NCI-H524 (cell line): Measurements from ENCODE around the gene AFF1.

Source experiments
- DNase-seq, 2 experiments: peaks; one replicate each; lab custom pipeline; 2025; lab: John Stamatoyannopoulos, UW

AFF1 gene

DNA sequence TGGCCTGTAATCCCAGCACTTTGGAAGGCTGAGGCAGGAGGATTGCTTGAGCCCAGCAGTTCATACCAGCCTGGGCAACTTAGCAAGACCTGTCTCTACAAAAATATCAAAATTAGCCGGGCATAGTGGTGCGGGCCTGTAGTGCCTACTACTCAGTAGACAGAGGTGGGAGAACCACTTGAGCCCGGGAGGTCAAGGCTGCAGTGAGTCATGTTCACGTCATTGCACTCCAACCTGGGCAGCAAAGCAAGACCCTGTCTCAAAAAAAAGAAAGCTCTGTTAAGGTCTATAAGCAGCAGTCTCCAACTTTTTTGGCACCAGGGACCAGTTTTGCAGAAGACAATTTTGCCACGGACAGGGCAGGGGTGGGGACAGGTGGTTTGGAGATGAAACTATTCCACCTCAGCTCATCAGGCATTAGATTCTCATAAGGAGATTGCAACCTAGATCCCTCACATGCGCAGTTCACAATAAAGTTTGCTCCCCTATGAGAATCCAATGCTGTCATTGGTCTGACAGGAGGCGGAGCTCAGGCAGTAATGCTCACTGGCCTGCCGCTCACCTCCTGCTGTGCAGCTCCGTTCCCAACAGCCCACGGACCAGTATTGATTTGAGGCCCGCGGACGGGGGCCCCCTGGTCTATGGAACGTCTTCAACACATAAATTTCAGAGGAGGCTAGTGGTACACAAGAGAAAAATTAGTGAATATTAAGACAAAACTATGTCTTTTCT, 217.7 kb downstream of the AFF1 start:
- DNase-seq = no peak

DNA sequence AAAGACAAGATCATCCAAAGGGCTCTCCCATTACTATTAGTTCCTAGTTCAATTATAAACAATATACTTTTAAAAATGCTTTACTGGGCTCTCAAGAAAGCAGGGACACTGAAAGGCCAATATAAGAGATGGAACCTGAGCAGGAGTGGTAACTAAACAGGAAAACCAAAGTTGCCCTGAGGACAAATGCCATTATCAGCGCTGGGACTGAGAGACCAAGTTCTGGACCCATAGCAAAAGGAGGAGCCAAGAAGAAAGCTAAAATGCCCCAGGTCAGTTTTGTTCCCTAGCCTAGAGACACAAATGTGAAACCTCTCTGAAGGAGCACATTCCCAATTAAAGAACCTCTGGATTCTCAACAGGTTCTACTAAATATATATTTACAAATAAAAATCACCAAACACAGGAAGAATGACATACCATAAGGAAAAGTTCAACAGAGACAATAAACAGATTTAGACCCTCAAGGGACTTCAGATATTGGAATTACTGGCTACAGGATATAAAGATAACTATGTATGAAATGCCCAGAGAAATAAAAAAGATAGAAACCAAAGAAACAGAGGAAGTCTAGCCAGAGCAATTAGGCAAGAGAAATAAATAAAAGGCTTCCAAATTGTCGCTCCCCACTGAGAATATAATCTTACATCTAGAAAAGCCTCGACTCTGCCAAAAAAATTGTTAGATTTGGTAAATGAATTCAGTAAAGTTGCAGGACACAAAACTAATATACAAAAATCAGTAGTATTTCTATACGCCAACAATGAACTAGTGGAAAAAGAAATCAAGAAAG, 218.5 kb downstream of the AFF1 start:
- no peak for DNase-seq

DNA sequence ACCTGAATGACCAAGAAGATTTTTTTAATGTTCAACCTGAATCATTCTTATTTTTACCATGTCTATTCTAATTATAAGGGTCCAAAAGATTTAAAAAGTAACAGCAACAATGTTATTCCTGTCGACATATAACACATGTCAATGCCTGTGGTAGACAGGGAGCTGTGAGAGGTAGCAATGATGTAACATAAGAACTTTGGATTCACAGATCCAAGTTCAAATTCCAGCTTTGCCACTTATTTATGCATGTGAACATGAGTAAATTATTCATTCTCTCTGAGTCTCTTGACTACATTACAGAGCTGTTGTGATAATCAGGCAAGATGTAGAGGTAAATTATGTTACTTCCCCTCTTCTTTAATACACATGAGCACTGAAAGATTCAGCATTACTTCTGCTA, 231.1 kb downstream of the AFF1 start:
- no peak for DNase-seq

DNA sequence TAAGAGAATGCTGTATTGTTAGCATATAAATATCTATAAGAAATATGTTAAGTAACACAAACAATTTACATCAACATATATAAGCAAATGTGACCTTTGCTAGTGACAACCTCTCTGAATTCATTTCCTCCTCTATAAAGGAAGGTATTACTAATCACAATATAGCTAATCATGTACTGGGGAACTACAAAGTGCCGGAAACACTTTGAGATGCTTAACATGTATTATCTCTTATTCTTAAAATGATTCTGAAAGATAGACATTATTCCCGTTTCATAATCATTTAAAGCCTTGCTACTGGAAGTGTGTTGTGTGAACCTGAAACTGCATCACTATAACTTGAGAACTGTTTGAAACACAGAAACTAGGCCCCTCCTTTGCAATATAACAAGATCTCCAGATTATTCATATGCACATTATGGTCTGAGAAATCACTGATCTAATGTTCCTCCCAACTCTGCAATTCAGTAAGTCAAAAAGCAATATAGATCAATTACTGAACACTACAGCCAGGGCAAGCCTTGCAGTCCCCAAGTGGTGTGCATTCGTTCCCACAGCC, 231.6 kb downstream of the AFF1 start:
- no peak for DNase-seq

DNA sequence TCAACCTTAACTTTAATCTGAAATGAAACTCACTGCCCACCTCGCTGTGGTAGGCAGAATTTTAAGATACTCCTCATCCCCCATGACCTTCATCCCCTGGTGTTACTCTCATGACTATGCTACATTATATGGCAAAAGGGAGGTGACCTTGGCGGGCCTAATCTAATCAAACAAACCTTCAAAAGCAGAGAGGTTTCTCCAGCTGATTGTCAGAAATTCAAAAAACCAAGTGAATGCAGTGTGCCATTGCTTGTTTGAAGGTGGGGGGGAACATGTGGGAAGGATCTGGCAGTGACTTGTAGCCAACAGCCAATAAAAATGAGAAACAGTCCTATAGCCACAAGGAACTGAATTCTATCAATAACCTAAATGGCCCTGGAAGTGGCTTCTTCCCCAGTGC, 237.1 kb downstream of the AFF1 start:
- no peak for DNase-seq

DNA sequence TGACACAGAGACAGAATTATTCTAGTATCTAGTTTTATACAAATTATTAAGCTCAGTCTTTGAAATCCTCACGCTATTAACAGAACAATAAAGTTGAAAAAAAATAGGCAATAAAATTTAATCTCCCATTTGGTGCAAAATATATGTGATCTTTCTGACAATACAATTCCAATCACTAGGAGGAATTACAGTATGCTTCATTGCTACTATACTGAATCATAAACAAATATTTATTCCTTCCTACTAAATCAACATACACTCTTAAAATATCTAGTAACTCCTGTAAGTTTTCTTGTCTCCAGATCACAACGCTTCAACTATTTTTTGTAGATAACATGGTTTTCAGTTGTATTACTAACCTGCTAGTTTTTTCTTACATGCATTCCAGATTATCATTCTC, 239.9 kb downstream of the AFF1 start:
- DNase-seq = no peak

DNA sequence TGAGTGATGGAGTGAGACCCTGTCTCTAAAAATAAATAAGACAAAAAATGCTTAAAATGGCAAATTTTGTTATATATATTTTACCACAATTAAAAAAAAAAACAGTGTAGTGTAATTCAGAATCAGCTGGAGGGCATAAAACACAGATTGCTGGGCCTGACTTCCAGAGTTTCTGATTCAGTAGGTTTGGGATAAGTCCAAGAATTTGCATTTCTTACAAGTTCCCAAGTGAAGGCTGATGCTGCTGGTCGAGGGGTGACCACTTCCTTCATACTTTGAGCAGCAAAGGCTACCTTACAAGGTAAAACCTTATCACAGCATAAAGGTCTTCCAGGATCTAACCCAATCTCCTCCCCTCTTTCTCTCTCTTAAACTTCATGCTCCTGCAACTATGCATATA, 244.9 kb downstream of the AFF1 start:
- no peak for DNase-seq

DNA sequence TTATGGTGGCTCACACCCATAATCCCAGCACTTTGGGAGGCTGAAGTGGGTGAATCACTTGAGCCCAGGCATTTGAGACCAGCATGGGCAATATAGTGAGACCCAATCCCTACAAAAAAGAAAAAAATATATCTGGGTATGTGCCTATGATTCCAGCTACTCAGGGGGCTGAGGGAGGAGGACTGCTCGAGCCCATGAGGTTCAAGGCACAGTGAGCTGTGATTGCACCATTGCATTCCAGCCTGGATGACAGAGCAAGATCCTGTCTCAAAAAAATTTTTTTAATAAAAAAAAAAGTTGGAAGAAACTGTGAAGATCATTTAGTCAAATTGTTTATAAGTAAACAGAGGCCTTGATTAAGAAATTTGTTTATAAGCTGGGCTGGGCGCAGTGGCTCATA, 246.0 kb downstream of the AFF1 start:
- DNase-seq = no peak

DNA sequence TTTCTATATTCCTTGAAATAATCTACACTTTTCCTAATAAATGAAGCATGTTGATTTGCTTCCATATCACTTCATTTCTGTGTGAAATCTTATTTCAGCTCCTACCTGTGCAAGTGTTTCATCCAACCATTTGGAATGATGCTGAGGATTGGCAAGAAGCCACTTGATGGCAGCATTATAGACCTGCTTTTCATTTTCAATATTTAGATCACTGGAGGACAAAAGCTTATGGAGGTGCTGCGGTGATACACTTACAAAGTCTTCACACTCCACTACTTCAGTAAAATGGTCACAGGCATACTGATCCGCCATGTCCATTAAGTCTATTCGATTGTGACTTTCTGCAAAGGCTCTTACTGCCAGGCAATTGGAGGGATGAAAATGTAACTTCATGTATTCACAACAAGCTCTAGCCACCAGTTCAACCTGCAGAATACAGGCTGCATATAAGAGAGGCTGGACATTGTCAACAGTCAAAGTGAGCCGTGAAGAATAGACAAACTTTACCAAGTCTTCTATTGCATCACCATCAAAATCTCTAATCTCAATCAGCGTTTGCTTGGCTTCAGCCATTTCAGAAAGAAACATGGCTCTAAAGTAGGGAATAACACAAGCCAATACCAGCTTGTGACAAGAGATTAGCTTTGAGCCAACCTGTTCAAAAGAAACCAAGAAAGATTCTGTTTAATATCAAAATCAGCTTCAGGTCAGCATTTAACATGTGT, 250.5 kb downstream of the AFF1 start:
- DNase-seq = no peak

DNA sequence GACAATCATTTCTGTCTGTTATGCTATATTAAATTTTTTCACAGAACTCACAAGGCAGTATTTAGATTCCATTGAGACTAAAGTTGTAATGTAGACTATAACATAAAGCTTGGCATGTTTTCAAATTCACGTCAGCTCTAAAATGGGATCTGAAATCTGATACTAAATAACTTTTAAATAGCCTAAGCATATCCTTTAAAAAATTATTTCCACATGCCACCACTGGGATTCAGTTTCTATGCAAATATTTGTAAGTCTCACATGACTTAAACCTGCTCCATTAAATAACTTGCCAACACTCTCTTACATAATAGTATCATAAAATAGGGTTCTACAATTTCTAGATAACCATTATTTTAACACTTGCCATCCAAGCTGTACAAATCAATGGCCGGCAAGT, 253.2 kb downstream of the AFF1 start:
- no peak for DNase-seq

DNA sequence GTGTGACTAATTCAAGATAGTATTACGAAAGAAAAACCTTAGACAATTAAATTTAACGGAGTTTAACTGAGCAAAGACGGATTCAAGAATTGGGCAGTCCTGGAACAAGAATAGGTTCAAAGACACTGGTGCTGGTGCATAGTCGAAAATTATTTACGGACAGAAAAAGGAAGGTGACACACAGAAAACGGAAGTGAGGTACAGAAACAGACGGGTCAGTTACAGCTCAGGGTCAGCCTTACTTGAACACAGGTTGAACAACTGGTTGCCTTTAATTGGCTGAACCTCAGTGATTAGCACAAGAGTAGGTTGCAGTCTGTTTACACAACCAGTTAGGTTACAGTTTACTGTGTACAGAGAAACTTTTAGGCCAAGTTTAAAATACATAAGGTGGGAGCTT, 254.1 kb downstream of the AFF1 start:
- DNase-seq = no peak
